Transverse colon (tissue), 3 donors: ENCODE results near the gene SEBOX.

Source experiments
- EP300 ChIP-seq: sonication (generic); formaldehyde crosslinking; IDR thresholded peaks from one replicate; pipeline ENCODE4 v1.6.1; 2017; ENCODE audit warnings: antibody characterized with exemption, low read depth
- POLR2A ChIP-seq: fragments of 450-650 bp; IDR thresholded peaks from one replicate; pipeline ENCODE4 v1.6.1; 2016; ENCODE audit warnings: antibody characterized with exemption, mild to moderate bottlenecking, moderate library complexity
- POLR2AphosphoS5 ChIP-seq, 3 donors: sonication (generic); formaldehyde crosslinking; IDR thresholded peaks; one replicate each; pipeline ENCODE4 v1.6.1; 2016; ENCODE audit warnings: antibody characterized with exemption in 3 of 3

DNA sequence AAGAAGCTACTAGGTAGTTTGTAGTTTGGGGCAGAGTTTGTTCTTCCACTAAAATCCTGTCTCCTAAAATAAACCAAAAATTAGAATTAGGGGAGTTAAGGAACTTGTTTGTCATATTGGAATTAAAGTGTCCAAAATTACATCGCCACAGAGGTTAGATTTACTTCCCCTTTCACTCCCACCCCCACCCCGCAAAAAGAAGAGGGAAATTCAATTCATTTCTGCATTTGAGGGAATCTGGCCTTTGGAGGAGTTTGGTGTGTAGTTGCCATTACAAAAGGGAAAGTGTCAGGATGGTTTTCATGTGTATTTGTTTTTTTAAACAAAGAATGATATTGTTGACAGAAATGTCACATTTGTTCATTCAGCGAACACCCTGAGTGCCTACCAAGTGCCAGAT, 40.2 kb downstream of the SEBOX start:
- TF ChIP-seq POLR2A (no peak), EP300 (no peak), POLR2AphosphoS5 (IDR thresholded peaks at IDR 0.05) (no peak)
